ENCODE data around the gene THBS2. TPM values are rescaled to one million over a fixed set of nuclear protein-coding genes. Genes with fewer than 3 reads are reported as not detected.
"Not testable (repeated sequence)": the region's sequence is repeated elsewhere in the genome, so short reads cannot be mapped to it uniquely, and the experiment has no call there.

Gene THBS2
- total RNA-seq, 2 experiments from 2014 or later: not detected

DNA sequence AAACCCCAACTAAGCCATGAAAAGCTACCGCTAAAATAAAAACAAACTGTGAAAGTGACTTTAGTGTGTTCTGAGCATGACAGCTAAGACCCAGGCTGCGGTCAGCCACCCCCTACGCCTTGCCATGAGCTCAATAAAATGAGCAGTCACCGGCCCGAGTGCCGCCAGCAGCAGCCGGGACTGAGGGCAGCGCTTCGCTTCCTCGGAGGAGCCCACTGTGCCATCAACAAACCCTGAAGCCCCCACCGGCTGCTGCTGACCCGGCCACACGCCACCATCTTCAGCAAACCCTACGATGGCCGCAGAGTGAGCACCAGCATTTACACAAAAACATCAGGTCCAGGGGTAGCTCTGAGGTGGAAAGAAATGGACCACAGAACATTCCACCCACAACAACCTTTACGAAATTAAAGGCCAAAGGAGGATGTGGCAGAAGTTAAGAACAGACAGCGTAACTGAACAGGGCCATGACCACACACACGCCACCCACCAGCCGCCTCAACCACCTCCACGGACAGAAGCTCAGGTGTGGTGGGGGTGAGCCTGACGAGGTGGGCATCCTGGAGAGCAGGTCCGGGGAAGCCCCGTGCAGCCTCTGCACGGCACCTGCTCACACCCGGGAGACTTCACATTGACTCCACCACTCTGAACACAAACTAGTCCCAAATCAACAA, 67.0 kb downstream of the THBS2 start:
- Mint-ChIP-seq H3K36me3 (ENCODE audit: low read depth) (no peaks in the 10 kb centered on the region), H3K27me3 (peaks cover 2% of the 10 kb centered on the region), H3K9me3 (ENCODE audit: low read depth) (no peaks in the 10 kb centered on the region), H3K4me3 (no peak overlapping the region), H3K27ac (no peak overlapping the region), H3K4me1 (peaks cover 6% of the 10 kb centered on the region)
- CTCF ChIA-PET: no interaction called here
- intact Hi-C loops (cut with DNase I, micrococcal nuclease): no loop called here
- POLR2A ChIA-PET: no interaction called here
- DNase-seq: no peak
- no peak for ATAC-seq

DNA sequence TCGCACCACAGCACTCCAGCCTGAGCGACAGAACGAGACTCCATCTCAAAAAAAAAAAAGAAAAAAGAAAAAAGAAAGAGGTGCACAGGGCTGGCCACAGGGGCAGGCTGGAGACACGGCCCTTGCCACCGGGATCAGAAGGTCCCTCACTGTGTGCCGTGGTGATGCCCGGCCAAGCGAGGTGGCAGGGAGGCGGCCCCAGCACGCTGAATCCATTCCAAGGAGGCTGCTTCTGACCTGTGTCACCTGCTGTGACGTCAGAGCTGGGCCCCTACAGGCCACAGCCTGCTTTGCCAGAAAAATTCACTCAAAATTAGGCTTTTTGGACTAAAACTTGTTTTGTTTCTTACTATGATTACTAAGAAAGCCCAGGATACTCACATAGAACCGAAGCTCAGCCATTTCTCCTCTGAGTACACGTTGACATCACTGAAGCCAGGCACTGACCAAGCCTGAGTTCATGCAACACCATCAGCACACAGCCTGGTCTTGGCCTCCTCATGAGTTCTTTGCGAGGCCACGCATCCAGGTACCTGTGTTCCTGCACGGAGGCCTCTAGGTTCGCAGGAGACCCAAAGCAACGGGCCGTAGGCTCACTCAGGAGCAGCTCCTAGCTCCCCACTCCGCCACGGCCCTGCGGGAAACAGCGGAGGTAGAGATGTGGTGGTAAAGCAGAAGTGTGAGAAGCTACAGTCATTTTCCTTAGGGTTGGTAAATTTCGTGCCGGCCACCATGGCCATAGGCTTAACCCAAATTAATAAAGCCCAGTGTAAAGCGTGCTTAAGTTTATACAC, 67.8 kb downstream of the THBS2 start:
- CTCF ChIA-PET: no interaction called here
- Mint-ChIP-seq H3K4me1 (peaks cover 6% of the 10 kb centered on the region), H3K36me3 (ENCODE audit: low read depth) (no peaks in the 10 kb centered on the region), H3K9me3 (ENCODE audit: low read depth) (no peaks in the 10 kb centered on the region), H3K4me3 (no peak overlapping the region), H3K27ac (no peak overlapping the region), H3K27me3 (no peaks in the 10 kb centered on the region)
- intact Hi-C loops (cut with DNase I, micrococcal nuclease): no loop called here
- POLR2A ChIA-PET: interaction anchor here (0.6 kb wide), 1 partner anchor 524 kb away, joined by 3 read pairs; no protein-coding TSS in a partner anchor
- no peak for ATAC-seq
- DNase-seq: no peak

DNA sequence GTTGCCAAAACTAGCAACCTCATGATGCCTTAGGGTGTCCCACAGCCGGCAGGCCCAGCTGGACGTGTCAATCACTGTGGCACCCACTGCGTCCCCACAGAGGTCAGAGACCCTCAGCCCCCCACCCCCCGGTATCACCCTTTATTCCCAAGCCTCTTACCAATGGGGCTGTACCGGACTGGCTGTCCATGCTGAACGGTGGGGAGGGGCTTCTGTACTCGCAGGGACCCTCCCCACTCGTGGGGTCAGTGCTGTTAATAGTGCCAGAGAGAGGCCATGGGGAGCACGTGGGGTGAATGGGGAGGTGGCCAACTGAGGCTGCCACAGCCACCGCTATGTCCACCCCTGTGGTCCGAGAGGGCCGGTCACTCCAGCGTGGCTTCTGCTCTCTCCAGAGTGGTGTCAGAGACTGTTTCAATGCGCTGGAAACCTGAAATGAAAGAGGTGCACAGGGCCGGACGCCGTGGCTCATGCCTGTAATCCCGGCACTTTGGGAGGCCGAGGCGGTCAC, 68.6 kb downstream of the THBS2 start:
- CTCF ChIA-PET: no interaction called here

DNA sequence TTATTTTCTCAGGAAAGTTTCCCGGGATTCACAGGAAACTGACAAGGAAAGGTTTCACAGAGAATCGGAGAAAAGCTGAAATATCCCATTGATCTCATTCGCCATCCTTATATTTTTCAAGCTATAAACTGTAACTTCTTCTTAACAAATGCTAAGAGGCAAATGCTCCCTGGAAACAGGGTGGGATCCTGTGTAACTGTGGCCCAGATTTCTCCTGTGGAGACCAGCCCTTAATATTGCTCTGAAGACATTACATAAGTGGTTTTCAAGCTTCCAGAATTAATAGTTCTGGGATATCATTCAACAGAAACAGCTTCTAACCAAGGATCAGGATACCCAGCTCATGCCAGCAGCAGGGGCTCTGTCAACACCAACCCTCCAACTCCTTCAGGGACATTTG, 69.2 kb downstream of the THBS2 start:
- no peak for DNase-seq
- no peak overlapping the region for H3K27ac Mint-ChIP-seq
- no peak for ATAC-seq
- CTCF ChIA-PET: no interaction called here
- no peak overlapping the region for H3K4me3 Mint-ChIP-seq
- intact Hi-C loops (cut with DNase I, micrococcal nuclease): no loop called here
- H3K9me3 Mint-ChIP-seq (ENCODE audit: low read depth): no peaks in the 10 kb centered on the region
- H3K27me3 Mint-ChIP-seq: peaks cover 1% of the 10 kb centered on the region
- POLR2A ChIA-PET: no interaction called here
- peaks cover 6% of the 10 kb centered on the region for H3K4me1 Mint-ChIP-seq
- H3K36me3 Mint-ChIP-seq (ENCODE audit: low read depth): no peaks in the 10 kb centered on the region

More for the DNA sequence above, 68.6 kb downstream of the THBS2 start:
- DNase-seq (no peak), ATAC-seq (no peak)
- Mint-ChIP-seq H3K4me3 (no peak overlapping the region), H3K27me3 (no peaks in the 10 kb centered on the region), H3K36me3 (ENCODE audit: low read depth) (no peaks in the 10 kb centered on the region), H3K4me1 (peaks cover 6% of the 10 kb centered on the region), H3K27ac (no peak overlapping the region), H3K9me3 (ENCODE audit: low read depth) (no peaks in the 10 kb centered on the region)
- POLR2A ChIA-PET: interaction anchor here (0.6 kb wide), 1 partner anchor 525 kb away, joined by 3 read pairs; no protein-coding TSS in a partner anchor
- intact Hi-C loops (cut with DNase I, micrococcal nuclease): no loop called here

DNA sequence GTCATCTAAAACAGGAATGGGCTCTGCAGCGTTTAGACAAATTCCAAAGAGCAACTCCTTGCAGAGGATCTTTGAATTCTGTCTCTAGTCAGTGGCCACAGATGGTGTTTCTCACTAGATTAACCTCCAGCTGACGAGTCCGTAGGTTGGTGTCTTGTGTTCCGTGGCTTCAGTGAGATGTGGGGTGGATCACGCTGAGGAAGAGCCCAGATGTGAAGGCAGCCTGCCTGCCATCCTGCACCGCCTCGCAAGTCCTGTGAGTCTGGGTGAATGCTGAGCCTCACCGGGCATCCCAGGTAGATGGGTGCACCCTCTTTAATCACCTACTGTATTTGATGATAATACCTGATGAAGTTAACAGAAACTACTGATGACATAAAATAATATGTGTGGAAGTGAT, 70.4 kb downstream of the THBS2 start:
- Mint-ChIP-seq H3K4me3 (no peak overlapping the region), H3K27ac (no peak overlapping the region), H3K27me3 (peaks cover 5% of the 10 kb centered on the region), H3K36me3 (ENCODE audit: low read depth) (no peaks in the 10 kb centered on the region), H3K9me3 (ENCODE audit: low read depth) (no peaks in the 10 kb centered on the region), H3K4me1 (peaks cover 3% of the 10 kb centered on the region)
- DNase-seq (no peak), ATAC-seq (no peak)
- intact Hi-C loops (cut with DNase I, micrococcal nuclease): no loop called here
- ChIA-PET CTCF (no interaction called here), POLR2A (no interaction called here)

DNA sequence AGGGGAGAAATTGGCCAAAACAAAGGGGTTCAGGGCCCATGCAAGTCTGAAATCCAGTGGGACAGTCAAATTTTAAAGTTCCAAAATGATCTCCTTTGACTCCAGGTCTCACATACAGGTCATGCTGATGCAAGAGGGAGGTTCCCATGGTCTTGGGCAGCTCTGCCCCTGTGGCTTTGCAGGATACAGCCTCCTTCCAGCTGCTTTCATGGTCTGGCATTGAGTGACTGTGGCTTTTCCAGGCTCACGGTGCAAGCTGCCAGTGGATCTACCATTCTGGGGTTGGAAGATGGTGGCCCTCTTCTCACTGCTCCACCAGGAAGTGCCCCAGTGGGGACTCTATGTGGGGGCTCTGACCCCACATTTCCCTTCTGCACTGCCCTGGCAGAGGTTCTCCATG, 73.8 kb downstream of the THBS2 start:
- H3K36me3 Mint-ChIP-seq (ENCODE audit: low read depth); H3K4me1 Mint-ChIP-seq; H3K27me3 Mint-ChIP-seq; H3K4me3 Mint-ChIP-seq; H3K27ac Mint-ChIP-seq; intact Hi-C loops (cut with DNase I, micrococcal nuclease); CTCF ChIA-PET; POLR2A ChIA-PET; ATAC-seq; DNase-seq; H3K9me3 Mint-ChIP-seq (ENCODE audit: low read depth): not testable (repeated sequence)

DNA sequence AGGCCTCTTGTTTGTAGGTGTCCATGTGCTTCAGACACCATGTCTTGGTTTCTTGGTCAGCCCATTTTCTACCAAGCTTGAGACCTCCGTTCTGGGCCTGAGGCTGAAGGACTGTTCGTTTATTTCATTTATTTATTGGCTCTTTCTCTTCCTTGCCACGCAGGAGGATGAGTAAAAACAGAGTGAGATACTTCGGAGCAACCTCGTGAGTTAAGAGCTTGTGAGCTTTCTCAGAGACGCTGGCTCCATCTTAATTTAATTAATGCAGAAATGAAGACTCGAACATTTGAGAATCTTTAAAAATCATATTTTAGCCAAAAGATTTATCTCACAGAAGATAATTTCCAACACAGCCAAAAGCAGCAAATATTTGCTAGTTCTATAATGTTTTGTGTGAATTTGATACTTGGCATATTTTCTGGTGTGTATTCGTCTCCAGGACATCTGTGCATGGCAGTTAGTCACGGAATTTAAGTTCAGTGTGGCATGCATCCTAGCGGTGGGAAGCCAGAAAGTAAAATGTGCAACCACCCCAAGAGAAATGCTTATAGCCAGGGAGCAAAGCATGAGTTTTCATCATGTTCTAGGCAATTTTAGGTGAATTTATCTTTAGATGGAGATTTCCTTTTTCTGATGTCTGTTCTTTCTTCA, 76.0 kb downstream of the THBS2 start:
- Mint-ChIP-seq H3K27ac (no peak overlapping the region), H3K36me3 (ENCODE audit: low read depth) (no peaks in the 10 kb centered on the region), H3K9me3 (ENCODE audit: low read depth) (no peaks in the 10 kb centered on the region), H3K4me1 (no peaks in the 10 kb centered on the region), H3K27me3 (peaks cover 8% of the 10 kb centered on the region), H3K4me3 (no peak overlapping the region)
- DNase-seq: no peak
- intact Hi-C loops (cut with DNase I, micrococcal nuclease): no loop called here
- POLR2A ChIA-PET: no interaction called here
- ATAC-seq: no peak
- CTCF ChIA-PET: no interaction called here

DNA sequence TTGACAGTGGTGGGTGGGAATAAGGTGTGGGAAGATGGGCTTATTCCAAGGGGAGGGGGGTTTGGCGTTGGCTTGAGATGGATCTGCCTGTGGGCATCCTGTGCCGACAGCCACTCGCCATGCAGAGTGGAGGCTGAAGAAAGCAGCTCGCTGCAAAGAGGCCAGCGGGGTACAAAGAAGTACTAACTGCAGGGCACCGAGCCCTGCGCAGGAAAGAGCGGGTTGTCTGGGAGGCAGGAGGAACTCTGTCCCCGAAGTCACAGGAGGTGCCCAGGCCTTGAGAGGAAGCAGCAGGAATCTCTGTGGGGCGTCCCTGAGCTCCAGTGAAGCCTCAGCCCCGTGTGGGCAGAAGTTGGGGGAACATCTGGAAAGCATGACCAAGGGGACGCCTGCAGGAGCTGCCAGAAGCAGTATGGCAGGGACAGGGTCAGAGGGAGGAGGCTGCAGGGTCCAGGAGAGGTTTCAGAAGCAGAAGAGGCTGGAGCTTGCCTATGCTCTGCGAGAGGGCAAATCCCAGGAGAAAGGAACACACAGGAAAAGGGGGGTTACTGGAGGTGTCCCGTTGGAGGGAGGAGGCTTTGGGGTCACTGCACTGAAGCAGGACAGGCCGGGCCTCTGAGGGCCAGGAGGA, 77.2 kb downstream of the THBS2 start:
- ChIA-PET CTCF (no interaction called here), POLR2A (no interaction called here)
- Mint-ChIP-seq H3K4me3 (no peak overlapping the region), H3K9me3 (ENCODE audit: low read depth) (no peaks in the 10 kb centered on the region), H3K36me3 (ENCODE audit: low read depth) (no peaks in the 10 kb centered on the region), H3K4me1 (no peaks in the 10 kb centered on the region), H3K27ac (no peak overlapping the region), H3K27me3 (peaks cover 8% of the 10 kb centered on the region)
- ATAC-seq: no peak
- intact Hi-C loops (cut with DNase I, micrococcal nuclease): no loop called here
- no peak for DNase-seq

DNA sequence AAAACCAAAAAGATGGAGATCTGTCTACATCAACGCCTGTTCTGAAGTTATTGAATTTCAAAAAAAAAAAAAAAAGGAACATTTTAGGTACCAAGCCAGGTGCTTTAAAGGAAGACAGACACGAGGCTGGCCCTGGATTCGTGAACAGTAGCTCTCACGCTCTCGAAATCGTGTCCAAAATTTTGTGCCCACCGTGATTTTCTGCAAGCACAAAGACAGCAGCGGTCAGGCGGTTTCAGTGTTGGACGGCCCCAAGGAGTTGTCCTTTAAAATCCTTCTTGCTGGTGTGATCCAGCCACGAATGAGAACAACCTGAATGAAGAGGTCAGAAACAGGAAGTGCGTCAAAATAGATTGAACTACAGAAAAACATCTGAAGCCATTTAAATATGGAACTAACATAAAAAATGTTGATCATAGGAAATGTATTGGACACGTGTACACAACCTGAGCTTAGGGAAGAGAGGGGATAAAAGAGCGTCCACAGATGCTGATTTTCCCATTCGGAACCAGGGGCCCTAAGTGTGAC, 78.2 kb downstream of the THBS2 start:
- CTCF ChIA-PET: no interaction called here
- POLR2A ChIA-PET: no interaction called here

DNA sequence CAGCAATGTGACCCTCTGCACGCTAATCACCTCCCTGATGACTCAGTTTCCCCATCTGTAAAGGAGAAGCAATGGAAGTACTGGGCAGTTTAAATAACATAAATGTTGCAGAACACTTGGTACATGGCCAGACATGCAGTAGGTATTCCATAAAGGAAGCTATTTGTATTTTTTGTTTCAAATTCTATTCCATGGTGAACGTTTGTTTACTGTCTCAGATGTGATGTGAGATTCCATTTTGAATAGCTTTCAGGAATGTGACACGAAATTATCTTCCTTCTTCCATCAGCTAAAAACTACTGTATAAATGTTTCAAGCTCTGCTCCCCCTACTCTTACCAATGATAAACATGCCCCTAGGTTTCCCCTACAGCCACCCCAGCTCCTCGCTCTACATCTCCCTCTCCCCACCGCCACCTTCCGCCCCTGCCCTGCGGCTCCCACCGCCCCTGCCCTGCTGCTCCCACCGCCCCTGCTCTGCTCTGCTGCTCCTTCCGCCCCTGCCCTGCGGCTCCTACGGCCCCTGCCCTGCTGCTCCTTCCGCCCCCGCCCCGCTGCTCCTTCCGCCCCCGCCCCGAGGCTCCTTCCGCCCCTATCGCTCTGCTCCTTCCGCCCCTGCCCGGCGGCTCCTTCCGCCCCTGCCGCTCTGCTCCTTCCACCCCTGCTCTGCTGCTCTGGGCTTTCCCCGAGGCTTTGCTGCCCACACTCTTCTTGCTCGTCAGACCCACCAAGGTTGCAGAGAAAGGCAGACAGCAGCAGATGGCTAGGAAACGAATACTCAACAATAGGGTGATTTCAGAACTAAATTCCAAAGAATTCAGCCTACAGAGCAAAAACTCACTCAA, 78.9 kb downstream of the THBS2 start:
- Mint-ChIP-seq H3K9me3 (ENCODE audit: low read depth) (no peaks in the 10 kb centered on the region), H3K4me3 (no peak overlapping the region), H3K27me3 (peaks cover 8% of the 10 kb centered on the region), H3K4me1 (no peaks in the 10 kb centered on the region), H3K27ac (no peak overlapping the region), H3K36me3 (ENCODE audit: low read depth) (no peaks in the 10 kb centered on the region)
- ATAC-seq: no peak
- ChIA-PET POLR2A (no interaction called here), CTCF (no interaction called here)
- intact Hi-C loops (cut with DNase I, micrococcal nuclease): no loop called here
- DNase-seq: no peak

More for the DNA sequence above, 78.2 kb downstream of the THBS2 start:
- DNase-seq (no peak), ATAC-seq (no peak)
- peaks cover 8% of the 10 kb centered on the region for H3K27me3 Mint-ChIP-seq
- intact Hi-C loops (cut with DNase I, micrococcal nuclease): no loop called here
- no peak overlapping the region for H3K4me3 Mint-ChIP-seq
- no peaks in the 10 kb centered on the region for H3K9me3 Mint-ChIP-seq (ENCODE audit: low read depth)
- H3K36me3 Mint-ChIP-seq (ENCODE audit: low read depth): no peaks in the 10 kb centered on the region
- H3K4me1 Mint-ChIP-seq: no peaks in the 10 kb centered on the region
- no peak overlapping the region for H3K27ac Mint-ChIP-seq
